Stomach (tissue), 4 donors: ENCODE results near the gene PCDH15.

ENCODE experiments used
- POLR2AphosphoS5 ChIP-seq, 3 donors: sonication (generic); formaldehyde crosslinking; IDR thresholded peaks; one replicate each; pipeline ENCODE4 v1.6.1; 2016; ENCODE audit warnings: antibody characterized with exemption in 3 of 3
- TF ChIP-seq, protein P1 (sequence below), 7 experiments: fragments of 450-650 bp in 4 of 7; fragments of 200-600 bp in 3 of 7; sonication (generic) in 3 of 7; IDR thresholded peaks; one replicate each; pipeline ENCODE4 v1.5.1; 2016 to 2019; ENCODE audit warnings: antibody characterized with exemption in 7 of 7, control low read depth in 2 of 7, mild to moderate bottlenecking in 1 of 7

- TF ChIP-seq, protein P1, sequence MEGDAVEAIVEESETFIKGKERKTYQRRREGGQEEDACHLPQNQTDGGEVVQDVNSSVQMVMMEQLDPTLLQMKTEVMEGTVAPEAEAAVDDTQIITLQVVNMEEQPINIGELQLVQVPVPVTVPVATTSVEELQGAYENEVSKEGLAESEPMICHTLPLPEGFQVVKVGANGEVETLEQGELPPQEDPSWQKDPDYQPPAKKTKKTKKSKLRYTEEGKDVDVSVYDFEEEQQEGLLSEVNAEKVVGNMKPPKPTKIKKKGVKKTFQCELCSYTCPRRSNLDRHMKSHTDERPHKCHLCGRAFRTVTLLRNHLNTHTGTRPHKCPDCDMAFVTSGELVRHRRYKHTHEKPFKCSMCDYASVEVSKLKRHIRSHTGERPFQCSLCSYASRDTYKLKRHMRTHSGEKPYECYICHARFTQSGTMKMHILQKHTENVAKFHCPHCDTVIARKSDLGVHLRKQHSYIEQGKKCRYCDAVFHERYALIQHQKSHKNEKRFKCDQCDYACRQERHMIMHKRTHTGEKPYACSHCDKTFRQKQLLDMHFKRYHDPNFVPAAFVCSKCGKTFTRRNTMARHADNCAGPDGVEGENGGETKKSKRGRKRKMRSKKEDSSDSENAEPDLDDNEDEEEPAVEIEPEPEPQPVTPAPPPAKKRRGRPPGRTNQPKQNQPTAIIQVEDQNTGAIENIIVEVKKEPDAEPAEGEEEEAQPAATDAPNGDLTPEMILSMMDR (IDR thresholded peaks at IDR 0.05): no peak
- no peak for TF ChIP-seq POLR2AphosphoS5 (IDR thresholded peaks at IDR 0.05)
These were observed 901.4 kb downstream of the PCDH15 start for GRCh38 chr10:53899463-53900160.
